Breast epithelium (tissue), 4 donors: ENCODE measurements around the gene SHISA8. TPM values are rescaled to one million over a fixed set of nuclear protein-coding genes. Genes with fewer than 3 reads are reported as not detected.

Experiments
- DNase-seq, 2 donors: peaks; one replicate each; pipeline ENCODE4 v3.0.0-alpha.2; 2019; ENCODE audit warnings: low spot score in 2 of 2
- H3K27ac ChIP-seq, 2 donors: fragments of 200-600 bp; sonication (generic) in 1 of 2; one replicate each; pipeline ENCODE4 v1.5.1; 2016 to 2019; ENCODE audit warnings: mild to moderate bottlenecking in 1 of 2
- H3K27me3 ChIP-seq, 2 donors: fragments of 200-600 bp; sonication (generic) in 1 of 2; one replicate each; pipeline versions ENCODE4 v1.5.1 to v1.6.0; 2017 to 2019; ENCODE audit warnings: control low read depth in 1 of 2, mild to moderate bottlenecking in 1 of 2
- H3K36me3 ChIP-seq: fragments of 200-600 bp; one replicate; pipeline ENCODE4 v1.5.1; 2019
- H3K4me1 ChIP-seq, 2 donors: fragments of 200-600 bp; sonication (generic); one replicate each; pipeline ENCODE4 v1.5.1; 2016 to 2019; ENCODE audit warnings: control low read depth in 1 of 2
- H3K4me3 ChIP-seq, 3 donors: fragments of 200-600 bp; sonication (generic); 1 replicate in 2 of 3; 2 replicates in 1 of 3; pipeline ENCODE4 v1.5.1; 2016 to 2019; ENCODE audit warnings: mild to moderate bottlenecking in 3 of 3, moderate library complexity in 2 of 3
- H3K9me3 ChIP-seq, 2 donors: fragments of 200-600 bp; sonication (generic) in 1 of 2; one replicate each; pipeline ENCODE4 v1.5.1; 2016 to 2019; ENCODE audit warnings: control low read depth in 1 of 2
- CTCF ChIP-seq, 3 donors: fragments of 450-650 bp; IDR thresholded peaks; one replicate each; pipeline ENCODE4 v1.5.1; 2016 to 2017; ENCODE audit warnings: antibody characterized with exemption in 3 of 3, mild to moderate bottlenecking in 3 of 3, moderate library complexity in 3 of 3
- POLR2A ChIP-seq: fragments of 450-650 bp; IDR thresholded peaks from one replicate; pipeline ENCODE4 v1.6.1; 2016; ENCODE audit warnings: antibody characterized with exemption, mild to moderate bottlenecking, moderate library complexity
- POLR2AphosphoS5 ChIP-seq, 3 donors: sonication (generic); formaldehyde crosslinking; IDR thresholded peaks; one replicate each; pipeline ENCODE4 v1.6.1; 2017; ENCODE audit warnings: antibody characterized with exemption in 3 of 3
- intact Hi-C: fragments of 100-400 bp; cut with DNase I; formaldehyde crosslinking; loops from one replicate; pipeline ENCODE4 v1.15.1; 2023; ENCODE audit warnings: low total_unique reads
- total RNA-seq, 3 donors: library from RNA; depleted of rRNA; stranded (reverse); fragments of >200 nt; gene quantifications; one replicate each; pipeline ENCODE4 v1.1.0, GENCODE V29; 2016

SHISA8 gene
- total RNA-seq, 3 donors from 2014 or later: not detected

- intact Hi-C loops: no loop called here
- Histone ChIP-seq H3K27me3 (no peaks in the 10 kb centered on the region), H3K9me3 (no peaks in the 10 kb centered on the region), H3K4me1 (no peaks in the 10 kb centered on the region), H3K27ac (peak within 1 kb of the TSS; percentile 54 to 79), H3K36me3 (no peaks in the 10 kb centered on the region), H3K4me3 (peak within 1 kb of the TSS; percentile 69 to 97 (median 76))
- TF ChIP-seq POLR2A: no peak
- peak; percentile 19 to 31 (median 31) for TF ChIP-seq POLR2AphosphoS5 (IDR thresholded peaks at IDR 0.05)
- peak; percentile 95 to 96 for DNase-seq
These were observed 32.0 kb upstream of the SHISA8 start, which contains the start of gene CENPM for GRCh38 chr22:41946629-41947423. CENPM (minus strand) TSS chr22:41947152; CDS start chr22:41947076, 76 bp downstream.

- no peak for DNase-seq
- no peaks in the 10 kb centered on the region for H3K36me3 ChIP-seq
- H3K9me3 ChIP-seq: no peaks in the 10 kb centered on the region
- no peak overlapping the region for H3K4me3 ChIP-seq
- TF ChIP-seq CTCF (IDR thresholded peaks at IDR 0.05): no peak
- intact Hi-C loops: no loop called here
- H3K27me3 ChIP-seq: no peaks in the 10 kb centered on the region
- H3K4me1 ChIP-seq: no peaks in the 10 kb centered on the region
- no peak overlapping the region for H3K27ac ChIP-seq
These were observed 28.9 kb upstream of the SHISA8 start for GRCh38 chr22:41943661-41944209.

- no peak overlapping the region for H3K4me3 ChIP-seq
- no peaks in the 10 kb centered on the region for H3K9me3 ChIP-seq
- H3K27ac ChIP-seq: peak overlapping the region; percentile 71 to 75
- H3K4me1 ChIP-seq: no peaks in the 10 kb centered on the region
- no peaks in the 10 kb centered on the region for H3K36me3 ChIP-seq
- no peak for TF ChIP-seq POLR2A
- peak in 1 of 3 donors; percentile 23 for TF ChIP-seq POLR2AphosphoS5 (IDR thresholded peaks at IDR 0.05)
- TF ChIP-seq CTCF (IDR thresholded peaks at IDR 0.05): peak; percentile 90 to 97 (median 95)
- peak; percentile 80 to 85 for DNase-seq
- intact Hi-C loops: no loop called here
- H3K27me3 ChIP-seq: no peaks in the 10 kb centered on the region
These were observed 26.2 kb upstream of the SHISA8 start for GRCh38 chr22:41940832-41941765.

GRCh38 chr22:41939981-41940831 is 25.3 kb upstream of the SHISA8 start:
- peak; percentile 67 to 80 for DNase-seq
- no peak overlapping the region for H3K4me3 ChIP-seq
- H3K27ac ChIP-seq: peak overlapping the region; percentile 71 to 75

More at GRCh38 chr22:41939981-41940831, 25.3 kb upstream of the SHISA8 start:
- H3K4me1 ChIP-seq: no peaks in the 10 kb centered on the region
- H3K36me3 ChIP-seq: no peaks in the 10 kb centered on the region
- intact Hi-C loops: no loop called here
- H3K27me3 ChIP-seq: no peaks in the 10 kb centered on the region
- peak in 1 of 3 donors; percentile 41 for TF ChIP-seq POLR2AphosphoS5 (IDR thresholded peaks at IDR 0.05)
- no peak for TF ChIP-seq CTCF (IDR thresholded peaks at IDR 0.05)
- TF ChIP-seq POLR2A: no peak
- no peaks in the 10 kb centered on the region for H3K9me3 ChIP-seq
